ENCODE measurements around the gene RUBCNL. TPM values are rescaled to one million over a fixed set of nuclear protein-coding genes. Genes with fewer than 3 reads are reported as not detected.
A peak's percentile ranks its signal among the peaks of the same experiment; 100 is the strongest.

RUBCNL gene
- total RNA-seq, 6 donors from 2014 or later = 1.8 to 5.4 (median 5.0) TPM

DNA sequence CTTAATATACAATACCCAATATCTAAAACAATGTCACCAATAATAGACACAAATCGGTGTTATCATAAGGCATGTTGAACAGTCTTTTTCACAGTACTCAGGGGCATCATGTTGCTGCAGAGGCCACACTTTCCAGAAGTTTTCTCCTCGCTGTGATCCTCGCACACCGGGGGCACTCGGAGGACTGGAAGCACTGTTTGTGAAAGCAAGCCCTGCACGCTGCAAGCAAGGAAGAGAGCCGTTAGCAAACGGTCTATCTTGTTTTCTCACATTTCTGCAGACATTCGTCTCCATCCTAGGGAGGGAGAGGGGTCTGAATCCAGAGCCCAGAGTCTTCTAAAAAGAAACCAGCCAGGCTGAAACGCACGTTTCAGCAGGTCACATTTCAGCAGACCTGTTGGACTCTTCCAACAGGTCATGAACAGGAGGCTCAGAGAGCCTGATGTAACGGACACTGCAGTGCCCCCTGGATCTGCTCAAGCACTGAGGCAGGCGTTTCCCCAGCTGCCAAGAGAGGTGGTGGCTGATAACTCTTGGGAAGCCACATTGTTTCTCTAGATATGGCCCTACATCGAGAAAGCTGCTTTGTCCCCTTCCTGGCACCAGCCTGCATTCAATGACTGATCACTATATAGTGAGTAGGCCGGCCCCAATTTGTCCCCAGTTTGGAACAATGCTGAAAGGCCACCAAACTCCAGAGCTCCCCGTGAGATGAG is 43.6 kb downstream of the RUBCNL start:
- WGBS, 2 donors = 75 to 84% methylated on average over 16 of the region's 16 CpGs
- no peak overlapping the region for H3K27ac ChIP-seq
- no peaks in the 10 kb centered on the region for H3K27me3 ChIP-seq
- H3K36me3 ChIP-seq = no peaks in the 10 kb centered on the region
- H3K4me3 ChIP-seq = no peak overlapping the region
- no peaks in the 10 kb centered on the region for H3K9me3 ChIP-seq
- peaks cover 0 to 15% (median 4%) of the 10 kb centered on the region in 4 donors for H3K4me1 ChIP-seq
- ATAC-seq (ENCODE audit: low FRiP score in 2 of 2) = no peak
- no peak for TF ChIP-seq POLR2AphosphoS5 (IDR thresholded peaks at IDR 0.05)
- no peak for TF ChIP-seq EP300 (IDR thresholded peaks at IDR 0.05)
- TF ChIP-seq, protein P1, sequence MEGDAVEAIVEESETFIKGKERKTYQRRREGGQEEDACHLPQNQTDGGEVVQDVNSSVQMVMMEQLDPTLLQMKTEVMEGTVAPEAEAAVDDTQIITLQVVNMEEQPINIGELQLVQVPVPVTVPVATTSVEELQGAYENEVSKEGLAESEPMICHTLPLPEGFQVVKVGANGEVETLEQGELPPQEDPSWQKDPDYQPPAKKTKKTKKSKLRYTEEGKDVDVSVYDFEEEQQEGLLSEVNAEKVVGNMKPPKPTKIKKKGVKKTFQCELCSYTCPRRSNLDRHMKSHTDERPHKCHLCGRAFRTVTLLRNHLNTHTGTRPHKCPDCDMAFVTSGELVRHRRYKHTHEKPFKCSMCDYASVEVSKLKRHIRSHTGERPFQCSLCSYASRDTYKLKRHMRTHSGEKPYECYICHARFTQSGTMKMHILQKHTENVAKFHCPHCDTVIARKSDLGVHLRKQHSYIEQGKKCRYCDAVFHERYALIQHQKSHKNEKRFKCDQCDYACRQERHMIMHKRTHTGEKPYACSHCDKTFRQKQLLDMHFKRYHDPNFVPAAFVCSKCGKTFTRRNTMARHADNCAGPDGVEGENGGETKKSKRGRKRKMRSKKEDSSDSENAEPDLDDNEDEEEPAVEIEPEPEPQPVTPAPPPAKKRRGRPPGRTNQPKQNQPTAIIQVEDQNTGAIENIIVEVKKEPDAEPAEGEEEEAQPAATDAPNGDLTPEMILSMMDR (IDR thresholded peaks at IDR 0.05) = no peak
- TF ChIP-seq POLR2A (IDR thresholded peaks at IDR 0.05) = no peak
- DNase-seq = no peak

DNA sequence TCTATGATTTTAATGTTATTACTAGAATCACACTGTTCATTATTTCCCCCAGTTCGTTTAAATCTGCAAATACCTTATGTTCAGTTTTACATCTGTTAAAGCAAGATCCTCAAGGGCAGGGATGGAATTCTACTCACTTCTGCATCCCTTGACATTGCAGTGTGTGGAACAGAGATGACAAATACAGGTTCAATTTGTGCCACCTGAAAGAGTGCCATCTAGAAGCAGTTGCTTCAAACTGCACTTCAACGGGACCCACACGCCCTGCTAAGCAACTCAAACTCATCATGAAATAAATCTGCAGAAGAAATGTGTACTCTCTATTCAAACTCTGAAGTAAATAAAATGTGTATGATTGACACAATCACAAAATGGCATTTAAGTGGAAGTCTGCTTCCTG is 44.5 kb downstream of the RUBCNL start:
- Histone ChIP-seq H3K4me3 (no peak overlapping the region), H3K27me3 (no peaks in the 10 kb centered on the region), H3K4me1 (peaks cover 0 to 15% (median 5%) of the 10 kb centered on the region in 4 donors), H3K27ac (no peak overlapping the region), H3K36me3 (no peaks in the 10 kb centered on the region), H3K9me3 (no peaks in the 10 kb centered on the region)
- TF ChIP-seq POLR2A (IDR thresholded peaks at IDR 0.05) = no peak
- TF ChIP-seq POLR2AphosphoS5 (IDR thresholded peaks at IDR 0.05) = no peak
- TF ChIP-seq, protein P1 (IDR thresholded peaks at IDR 0.05) = no peak
- TF ChIP-seq EP300 (IDR thresholded peaks at IDR 0.05) = no peak
- WGBS, 2 donors = 61 to 66% methylated on average over 3 of the region's 3 CpGs
- ATAC-seq (ENCODE audit: low FRiP score in 2 of 2) (no peak), DNase-seq (no peak)

DNA sequence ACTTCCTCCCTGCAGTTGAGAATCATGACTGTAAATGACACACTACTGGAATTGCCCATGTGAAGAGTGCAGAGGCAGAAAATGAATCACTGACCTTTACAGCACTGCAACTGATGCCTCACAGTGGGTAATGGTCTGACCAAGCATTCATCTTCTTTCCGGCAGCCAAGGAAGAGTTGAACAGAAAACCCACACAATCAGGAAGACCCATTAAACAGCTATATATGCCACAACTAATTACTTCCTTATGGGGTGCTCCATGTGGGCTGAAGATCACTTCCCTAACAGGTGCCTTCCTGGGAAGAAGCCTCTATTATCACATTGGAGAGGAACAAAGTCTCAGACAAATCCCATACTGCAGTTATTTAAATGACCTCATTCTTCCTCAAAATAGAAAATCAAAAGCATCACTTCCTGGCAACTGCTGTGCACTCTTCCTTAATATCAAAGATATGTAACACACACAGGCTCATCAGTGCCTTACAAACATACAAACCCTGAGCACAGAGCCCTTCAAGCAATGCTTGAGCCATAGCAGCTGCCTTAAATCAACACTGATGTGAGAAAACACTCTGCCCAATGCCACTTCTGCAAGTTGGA is 45.8 kb downstream of the RUBCNL start:
- WGBS, 2 donors = 73 to 94% methylated on average over 1 of the region's 1 CpG
- Histone ChIP-seq H3K36me3 (no peaks in the 10 kb centered on the region), H3K27ac (peak overlapping the region in 2 of 4 donors; percentile 53), H3K27me3 (no peaks in the 10 kb centered on the region), H3K4me3 (no peak overlapping the region), H3K4me1 (peaks cover 0 to 15% (median 5%) of the 10 kb centered on the region in 4 donors), H3K9me3 (peaks cover 0 to 3% (median 0%) of the 10 kb centered on the region in 4 donors)
- DNase-seq (no peak), ATAC-seq (ENCODE audit: low FRiP score in 2 of 2) (peak in 1 of 2 donors; percentile 74)
- TF ChIP-seq EP300 (IDR thresholded peaks at IDR 0.05) = no peak
- TF ChIP-seq POLR2A (IDR thresholded peaks at IDR 0.05) = no peak
- TF ChIP-seq, protein P1 (IDR thresholded peaks at IDR 0.05) = no peak
- TF ChIP-seq POLR2AphosphoS5 (IDR thresholded peaks at IDR 0.05) = no peak

DNA sequence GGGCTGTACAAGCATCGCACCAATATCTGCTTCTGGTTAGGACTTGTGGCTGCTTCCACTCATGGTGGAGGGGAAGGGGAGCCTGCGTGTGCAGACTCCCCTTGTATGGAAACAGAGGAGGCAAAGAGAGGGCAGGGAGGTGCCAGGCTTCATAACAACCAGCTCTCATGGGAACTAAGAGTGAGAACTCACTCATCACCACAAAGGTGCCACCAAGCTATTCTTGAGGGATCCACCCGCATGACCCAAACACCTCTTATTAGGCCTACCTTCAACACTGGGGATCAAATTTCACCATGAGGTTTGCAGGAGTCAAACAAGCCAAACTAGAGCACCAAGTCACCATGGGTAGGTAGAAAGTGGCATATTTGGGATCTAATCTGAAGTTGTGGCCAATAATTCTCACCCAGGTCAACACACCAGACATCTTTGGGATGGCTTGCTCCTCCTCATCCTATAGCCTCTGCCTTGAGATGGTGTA is 46.4 kb downstream of the RUBCNL start:
- peak overlapping the region in 2 of 4 donors; percentile 53 for H3K27ac ChIP-seq
- no peaks in the 10 kb centered on the region for H3K36me3 ChIP-seq
- H3K4me3 ChIP-seq = no peak overlapping the region
- no peaks in the 10 kb centered on the region for H3K27me3 ChIP-seq
- TF ChIP-seq, protein P1 (IDR thresholded peaks at IDR 0.05) = no peak
- no peak for TF ChIP-seq EP300 (IDR thresholded peaks at IDR 0.05)
- TF ChIP-seq POLR2A (IDR thresholded peaks at IDR 0.05) = no peak
- WGBS, 2 donors = 87 to 99% methylated on average over 3 of the region's 3 CpGs
- no peak for ATAC-seq (ENCODE audit: low FRiP score in 2 of 2)
- DNase-seq = no peak
- peaks cover 0 to 15% (median 5%) of the 10 kb centered on the region in 4 donors for H3K4me1 ChIP-seq
- peaks cover 0 to 3% (median 0%) of the 10 kb centered on the region in 4 donors for H3K9me3 ChIP-seq
